SK-N-DZ (cell line): ENCODE measurements around the gene ANP32A.

Source experiments
- DNase-seq: peaks from one replicate; pipeline ENCODE4 v3.0.0-alpha.2; 2015; ENCODE audit warnings: low spot score

ANP32A gene

DNA sequence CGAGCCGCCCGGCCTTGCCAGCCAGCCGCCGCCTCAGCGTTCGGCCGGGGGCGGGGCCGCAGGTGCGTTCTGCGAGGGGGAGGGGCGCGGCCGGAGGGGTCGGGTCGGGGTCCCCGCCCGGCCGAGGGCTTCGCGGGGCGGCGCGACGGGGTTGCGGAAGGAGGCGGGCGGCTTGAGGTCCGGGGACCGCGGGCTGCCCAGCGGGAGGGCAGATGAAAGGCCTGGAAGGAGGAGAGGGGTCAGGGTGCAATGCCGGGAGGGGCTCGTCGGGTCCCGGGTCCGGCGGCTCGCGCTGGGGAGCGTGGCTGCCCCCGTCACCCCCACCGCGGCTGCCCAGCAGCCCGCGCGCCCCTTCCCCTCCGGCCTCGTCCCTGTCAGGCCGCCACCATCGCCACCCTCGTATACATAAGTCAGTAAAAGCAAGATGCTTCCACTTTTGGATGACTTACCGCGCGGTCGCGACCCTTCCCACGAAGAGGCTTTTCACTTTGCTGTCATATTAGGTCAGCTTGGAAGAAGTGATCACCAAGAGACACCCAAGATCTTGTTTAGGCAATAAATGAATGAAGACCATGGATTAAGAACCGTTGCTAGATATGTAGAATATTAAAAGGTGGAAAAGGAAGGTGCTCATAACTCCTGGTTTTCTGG lies 620 bp upstream of the ANP32A start:
- no peak for DNase-seq

DNA sequence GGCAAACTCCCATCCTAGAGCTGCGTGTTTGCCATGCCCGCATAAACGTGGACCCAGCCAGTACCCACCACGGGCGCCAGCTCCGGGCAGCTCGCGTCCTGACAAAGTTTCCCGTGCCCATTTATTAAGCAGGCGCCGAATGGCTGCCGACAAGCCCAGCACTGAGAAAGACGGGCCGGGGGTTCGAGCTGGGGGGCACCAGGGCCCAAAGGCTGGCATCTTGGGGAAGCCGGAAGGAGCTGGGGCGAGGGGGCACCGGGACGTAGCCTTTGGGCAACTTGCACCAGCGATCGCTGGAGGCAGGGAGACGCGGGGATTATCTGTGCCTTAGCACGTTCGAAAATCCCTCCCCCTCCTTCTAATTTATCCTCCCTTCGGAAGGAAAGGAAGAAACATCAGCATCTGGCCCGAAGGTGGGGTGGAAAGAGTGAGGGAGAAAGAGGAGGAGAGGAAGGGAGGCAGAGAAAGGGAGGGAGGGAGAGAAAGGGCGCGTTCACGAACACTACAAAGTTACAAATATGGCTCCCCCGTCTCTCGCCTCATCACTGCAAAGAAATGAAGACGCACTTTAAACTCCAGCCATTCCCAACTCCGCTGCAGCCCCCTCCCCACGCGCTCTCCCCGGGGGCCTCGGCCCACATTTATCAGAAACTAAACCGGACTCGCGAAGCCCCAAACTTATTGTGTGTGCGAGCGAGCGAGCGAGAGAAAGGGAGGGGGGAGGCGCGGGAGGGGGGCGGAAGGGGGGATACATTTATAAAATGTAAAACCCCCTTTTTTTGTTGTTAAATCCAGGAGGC lies 1.0 kb downstream of the ANP32A start:
- peak; percentile 40 for DNase-seq

DNA sequence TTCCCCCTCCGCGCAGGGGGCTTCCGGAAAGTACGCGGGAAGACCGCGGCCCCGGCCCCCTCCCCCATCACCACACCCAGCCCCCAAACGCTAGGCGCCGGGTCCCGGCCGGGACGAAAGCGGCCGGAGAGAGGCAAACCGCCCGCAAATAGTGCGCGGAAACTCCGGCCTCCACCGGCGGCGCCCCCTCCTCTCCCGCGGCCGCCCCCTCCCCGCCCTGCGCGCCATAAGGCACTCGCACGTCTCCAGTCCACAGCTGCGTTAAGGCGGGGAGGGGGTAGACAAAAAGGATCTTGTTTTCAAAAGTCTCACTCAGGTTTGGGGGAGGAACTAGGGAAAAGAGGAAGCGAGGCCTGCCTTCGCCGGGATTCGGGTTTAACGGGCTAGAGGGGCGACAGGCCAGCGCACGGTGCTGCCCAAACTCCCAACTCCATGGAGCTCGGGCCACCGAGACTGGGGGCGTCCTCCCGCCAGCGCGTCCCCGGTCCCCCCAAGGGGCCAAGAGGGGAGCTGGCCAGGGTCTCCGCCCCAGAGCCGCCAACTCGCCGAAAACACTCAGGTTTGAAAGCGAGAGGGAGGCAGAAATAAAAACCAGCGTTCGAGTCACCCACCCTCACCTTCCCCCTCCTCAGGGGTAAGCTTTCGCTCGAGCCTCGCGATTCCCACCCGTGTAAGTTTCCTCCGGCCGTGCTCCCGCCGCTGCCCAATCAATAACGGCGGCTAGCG lies 1.8 kb downstream of the ANP32A start:
- DNase-seq: peak; percentile 26

DNA sequence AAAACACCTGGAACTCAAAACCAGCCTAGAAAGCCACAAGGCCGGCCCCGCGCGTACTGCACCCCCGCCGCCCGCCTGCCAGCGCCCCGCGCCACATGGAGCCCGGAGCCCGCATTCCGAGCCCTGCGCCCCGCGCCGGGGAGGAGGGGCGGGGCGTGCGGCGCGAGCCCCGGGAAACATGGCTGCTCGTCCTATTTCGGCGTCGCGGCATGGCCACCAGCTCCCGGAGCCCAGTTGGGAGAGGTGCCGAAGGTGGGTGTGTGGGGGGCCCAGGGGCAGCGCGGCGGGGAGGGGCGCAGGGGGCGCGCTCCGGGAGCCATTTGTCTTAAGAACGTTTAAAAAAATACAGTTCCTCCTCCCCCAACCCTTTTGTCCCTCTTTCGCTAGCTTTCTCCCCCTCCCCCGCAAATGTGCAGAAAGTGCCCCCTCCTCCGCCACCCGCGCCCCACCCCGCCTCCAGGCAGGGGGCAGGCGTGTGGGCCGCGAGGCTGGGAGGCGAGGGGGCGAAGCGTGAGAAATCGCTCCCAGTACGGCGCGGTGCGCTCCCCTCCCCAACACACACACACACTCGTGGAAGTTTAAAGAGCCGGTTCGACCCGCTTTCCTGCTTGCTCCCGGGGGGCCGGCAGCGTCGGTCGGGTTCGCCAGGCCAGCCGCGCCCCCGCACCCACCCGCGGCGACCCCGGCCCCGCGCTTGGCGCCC lies 2.5 kb downstream of the ANP32A start:
- DNase-seq: peak; percentile 61

DNA sequence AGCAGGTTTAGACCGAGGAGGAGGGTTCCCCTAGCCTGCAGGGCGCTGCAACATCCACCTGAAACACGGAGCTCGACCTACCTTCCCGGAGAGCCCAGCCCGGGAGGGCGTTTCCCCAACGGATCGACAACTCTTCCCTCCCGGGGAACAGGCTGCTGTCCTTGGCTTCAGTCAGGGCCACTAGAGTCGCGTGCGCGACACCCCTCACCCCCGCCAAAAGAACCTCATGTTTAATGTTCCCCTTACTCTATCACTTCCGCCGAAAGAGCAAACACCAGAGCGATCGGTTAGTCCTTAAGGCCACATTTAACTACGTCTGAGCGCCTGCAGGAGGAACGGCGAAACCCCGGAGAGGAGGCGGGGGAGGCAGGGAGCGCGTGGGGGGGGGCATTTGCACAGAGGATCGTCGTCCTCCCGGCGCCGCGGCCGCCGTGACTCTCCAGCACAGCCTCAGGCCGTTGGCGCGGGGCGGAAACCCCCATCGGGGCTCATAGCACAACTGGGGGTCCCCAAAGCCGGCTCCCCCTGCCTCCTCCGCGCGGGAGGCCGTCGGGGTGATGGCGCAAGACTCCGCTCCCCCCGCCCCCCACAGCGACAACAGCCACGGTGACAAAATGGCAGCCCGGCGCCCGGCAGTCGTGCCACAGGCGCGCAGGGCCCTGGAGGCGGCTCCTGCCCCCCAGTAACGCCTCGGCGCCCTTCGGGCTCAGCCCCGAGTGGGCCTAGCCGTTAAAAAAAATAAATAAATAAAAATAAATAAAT lies 3.2 kb downstream of the ANP32A start:
- peak; percentile 34 for DNase-seq

DNA sequence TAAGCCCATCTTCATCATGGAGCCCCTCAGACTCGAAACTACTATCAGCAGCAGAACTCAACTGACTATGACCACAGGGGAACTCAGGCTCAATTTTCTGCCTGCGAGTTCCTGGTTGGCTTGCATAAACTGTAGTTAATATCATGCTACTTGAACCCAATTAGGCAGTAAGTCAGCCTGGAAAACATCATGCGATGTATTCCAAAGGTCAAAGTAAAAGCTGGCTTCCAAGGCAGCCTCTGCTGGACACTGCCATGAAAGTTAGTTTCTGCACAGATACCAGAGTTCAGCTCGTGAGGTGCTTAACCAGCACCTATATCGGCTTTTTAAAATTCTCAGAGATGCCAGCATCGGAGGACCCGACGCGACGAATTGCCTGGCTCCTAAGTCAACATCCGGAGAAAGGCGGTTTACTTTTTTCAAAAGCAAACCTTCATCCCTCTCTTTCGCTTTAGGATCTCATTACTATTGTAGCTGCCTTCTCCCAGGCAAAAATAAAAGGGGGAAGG lies 3.8 kb downstream of the ANP32A start:
- peak; percentile 22 for DNase-seq

DNA sequence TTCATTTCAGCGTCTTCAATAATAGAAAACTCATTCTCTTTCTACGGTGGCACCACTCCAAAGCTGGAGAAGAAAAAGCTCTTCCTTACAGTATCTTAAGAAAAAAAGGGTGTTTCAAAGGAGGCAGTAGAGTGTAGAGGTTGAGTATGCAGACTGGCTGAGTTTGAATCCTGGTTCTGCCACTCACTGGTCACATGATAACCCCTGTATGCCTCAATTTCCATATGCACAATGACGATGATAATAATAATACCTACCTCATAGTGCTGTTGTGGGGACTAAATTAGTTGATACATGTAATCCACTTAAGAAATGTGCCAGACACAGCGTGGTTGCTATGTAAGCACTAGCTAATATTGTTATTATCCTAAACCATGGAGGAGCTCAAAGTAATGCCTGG lies 4.5 kb downstream of the ANP32A start:
- no peak for DNase-seq

DNA sequence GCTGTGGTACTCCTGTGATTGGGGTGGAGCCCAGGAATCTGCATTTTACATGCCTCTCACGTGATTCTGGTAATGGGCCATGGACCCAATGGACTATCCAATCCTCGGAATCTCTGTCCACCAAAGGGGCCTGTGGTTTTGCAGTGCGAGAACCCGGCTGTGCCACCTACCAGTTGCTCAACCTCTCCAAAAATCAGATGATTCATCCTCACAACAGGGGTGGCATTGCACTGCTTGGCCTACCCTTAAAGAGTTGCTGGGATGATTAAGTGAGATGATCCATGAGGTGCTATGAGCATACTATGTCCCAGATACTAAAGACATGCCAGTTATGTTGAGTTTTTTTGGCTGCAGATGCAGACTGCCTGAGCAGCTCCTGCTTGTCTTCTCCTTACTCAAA lies 5.1 kb downstream of the ANP32A start:
- DNase-seq: no peak

DNA sequence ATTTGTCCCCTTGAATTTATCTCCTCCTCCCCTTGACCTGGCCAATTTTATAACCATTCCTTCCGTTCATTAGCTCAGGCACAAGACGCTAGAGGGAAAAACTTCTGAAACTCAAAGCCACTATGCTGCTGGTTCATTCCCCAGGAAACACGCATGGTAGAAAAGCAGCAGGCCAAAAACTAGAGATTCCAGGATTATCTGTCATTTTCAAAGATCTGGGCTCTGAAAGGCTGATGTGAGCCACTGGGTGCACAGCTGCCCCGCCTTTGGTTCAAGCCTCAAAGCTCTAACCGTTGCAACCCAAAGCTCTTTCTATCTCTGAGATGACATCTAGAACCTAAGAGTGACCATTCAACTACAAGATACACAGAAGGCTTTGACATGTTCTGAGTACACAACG lies 6.1 kb downstream of the ANP32A start:
- no peak for DNase-seq

DNA sequence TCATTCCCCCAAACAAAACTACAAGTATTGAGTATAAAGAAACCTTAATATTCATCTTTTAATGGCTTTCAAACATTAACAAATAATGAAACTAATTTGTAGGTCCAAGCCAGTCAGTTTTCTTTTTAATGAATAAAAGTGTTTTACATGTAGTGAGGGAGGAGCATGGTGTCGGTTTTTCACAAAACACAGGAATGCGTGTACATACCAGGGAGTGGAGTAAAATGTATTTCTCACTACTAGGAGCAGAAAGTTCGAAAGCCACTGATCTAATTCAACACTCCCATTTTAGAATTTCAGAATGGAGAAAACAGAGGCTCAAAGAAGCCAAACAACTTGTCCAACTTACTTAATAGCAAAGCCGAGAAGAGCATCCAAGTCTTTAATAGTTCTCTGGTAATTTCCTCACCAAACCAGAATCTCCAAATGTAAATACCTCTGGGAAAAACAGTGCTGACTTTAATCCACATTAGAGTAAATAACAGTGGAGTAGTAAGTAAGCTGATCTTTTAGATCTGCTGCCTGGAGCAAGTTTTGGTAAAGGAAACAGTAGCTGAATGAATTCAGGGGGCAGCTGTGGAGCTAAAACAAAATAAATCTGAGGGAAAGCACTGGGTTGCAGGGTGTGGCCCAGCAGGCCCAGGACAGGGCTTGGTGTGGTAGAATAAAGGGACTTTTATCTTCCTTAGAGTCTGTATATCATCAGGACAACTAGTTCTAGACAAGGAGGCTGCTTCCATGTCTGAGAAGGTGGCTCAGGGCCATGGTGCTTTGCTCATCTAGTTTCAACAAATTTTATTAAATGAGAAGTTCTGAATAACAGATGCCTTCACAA lies 7.9 kb downstream of the ANP32A start:
- DNase-seq: no peak

DNA sequence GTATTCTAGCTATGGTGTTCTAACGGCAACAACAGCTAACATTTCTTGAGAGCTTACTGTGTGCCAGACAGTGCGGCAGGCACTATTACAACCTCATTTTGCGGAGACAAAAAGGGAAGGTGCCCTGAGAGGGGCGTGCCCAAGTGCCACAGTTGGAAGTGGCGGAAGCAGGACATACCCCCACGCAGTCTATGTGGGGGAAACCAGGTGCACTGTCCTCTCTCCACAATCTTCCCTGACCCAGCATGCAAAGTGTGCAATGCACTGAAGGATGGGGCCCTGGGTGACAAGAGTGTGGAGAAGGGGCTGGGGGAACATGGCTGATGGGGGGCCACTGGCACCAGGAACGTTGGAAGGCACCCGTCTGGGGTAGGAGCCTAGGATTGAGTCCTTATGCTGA lies 8.6 kb downstream of the ANP32A start:
- DNase-seq: no peak

DNA sequence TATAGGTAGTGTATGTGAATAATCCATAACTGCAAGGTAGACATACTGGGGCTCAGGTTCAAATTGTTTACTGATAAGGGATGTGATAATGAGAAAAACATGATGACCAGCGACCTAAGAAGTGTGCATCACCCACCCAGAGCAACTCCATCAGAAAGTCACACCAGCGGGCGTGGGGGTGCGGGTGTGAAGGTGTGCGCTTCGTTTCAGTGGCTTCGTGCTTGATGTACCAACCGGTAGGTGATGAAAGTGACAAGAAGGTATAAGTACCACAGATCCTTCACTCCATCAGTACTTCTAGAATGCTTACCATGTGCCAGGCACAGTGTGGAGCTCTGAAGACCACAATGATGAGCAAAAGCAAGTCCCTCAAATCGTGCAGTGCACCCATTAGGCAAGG lies 11.2 kb downstream of the ANP32A start:
- DNase-seq: no peak

DNA sequence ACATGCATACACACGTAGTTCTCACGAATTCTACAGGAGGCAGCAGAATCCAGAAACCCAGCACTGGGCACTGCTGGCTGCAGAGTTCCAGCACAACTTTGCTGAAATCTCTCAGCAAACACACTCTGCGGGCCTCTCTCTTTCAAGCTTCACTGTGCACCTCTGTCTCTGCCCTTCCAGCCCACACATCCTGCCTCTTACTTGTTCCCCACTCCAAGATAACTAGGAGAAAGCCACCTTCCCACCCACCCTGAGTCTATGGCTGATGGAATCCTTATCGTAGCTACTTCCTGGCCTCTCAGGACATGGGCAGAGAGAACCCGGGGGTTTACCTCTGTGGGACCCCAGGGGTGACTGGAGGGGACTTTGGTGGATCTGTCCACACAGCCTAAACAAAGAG lies 11.9 kb downstream of the ANP32A start:
- DNase-seq: no peak

DNA sequence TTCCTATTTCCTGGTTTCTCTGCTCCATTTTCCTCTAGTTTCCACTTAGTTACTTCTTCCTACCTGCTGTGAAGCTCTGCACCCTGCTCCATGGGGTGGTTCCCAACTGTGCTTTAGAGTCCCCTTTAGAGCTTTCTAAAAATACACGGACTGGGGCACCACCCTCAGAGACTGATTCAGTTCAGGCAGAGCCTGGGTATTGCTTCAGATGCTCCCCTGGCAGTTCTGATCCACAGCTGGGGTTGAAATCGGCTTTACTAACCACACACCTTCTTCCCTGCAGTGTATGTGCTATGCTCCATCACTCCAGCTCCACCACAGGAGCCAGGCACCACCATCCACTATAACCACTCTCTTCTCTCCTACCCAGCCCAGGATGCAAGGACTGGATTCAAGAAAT lies 12.6 kb downstream of the ANP32A start:
- no peak for DNase-seq

DNA sequence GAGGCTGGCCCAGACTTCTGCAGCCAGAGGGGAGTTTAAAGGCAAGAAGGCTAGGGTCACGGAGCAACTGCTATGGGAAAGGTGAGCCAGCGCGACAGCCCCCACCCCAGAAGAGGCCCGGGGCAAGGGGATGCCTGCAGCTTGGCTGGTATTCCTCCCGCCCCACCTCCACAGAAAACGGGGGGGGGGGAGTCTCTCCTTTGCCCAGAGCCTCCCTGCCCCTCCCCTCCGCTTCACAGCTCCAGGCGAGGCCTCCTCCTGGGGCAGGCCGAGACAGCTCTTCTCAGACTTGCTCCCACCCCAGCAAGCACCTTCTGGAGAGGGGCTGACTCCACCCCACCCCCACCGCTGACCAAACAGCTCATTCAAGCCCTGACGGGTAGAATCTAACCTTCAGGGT lies 13.4 kb downstream of the ANP32A start:
- DNase-seq: no peak

DNA sequence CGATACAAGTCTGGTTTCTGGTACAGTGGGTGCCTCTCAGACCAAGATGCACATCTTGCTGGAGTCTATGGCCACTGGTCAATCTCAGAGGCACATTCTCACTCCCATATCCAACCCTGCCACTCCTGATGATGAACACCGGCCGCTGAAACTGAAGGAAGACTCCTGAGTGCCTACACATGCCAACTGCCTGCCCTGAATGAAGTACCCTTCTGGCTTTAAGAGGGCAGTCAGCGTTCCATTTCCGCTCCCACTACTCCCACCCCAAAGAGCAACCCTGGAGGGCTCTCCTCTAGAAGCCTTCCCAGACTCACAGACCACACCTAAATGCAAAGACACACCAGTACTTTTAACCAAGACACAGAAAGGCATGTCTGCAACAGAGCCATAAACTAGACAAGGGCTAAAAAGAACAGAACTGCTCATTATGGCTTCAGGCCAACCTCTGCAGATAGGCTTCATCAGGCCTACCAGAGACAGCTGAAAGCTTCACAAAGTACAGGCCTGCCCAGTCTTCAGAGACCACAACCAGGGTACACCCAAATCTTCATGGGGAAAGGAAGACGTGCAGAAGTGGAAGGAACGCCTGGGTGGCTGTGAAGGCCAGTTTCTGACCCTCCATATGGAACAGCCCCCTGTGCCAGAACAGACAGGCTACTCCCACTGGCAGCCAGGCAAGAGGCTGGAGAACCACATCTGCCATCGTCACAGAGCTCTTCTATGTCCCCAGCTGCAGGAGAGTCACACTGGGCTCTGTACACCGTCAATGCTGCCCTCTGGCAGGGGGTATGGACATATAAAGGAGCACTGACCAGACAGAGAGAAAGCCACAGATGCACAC lies 14.3 kb downstream of the ANP32A start:
- no peak for DNase-seq

DNA sequence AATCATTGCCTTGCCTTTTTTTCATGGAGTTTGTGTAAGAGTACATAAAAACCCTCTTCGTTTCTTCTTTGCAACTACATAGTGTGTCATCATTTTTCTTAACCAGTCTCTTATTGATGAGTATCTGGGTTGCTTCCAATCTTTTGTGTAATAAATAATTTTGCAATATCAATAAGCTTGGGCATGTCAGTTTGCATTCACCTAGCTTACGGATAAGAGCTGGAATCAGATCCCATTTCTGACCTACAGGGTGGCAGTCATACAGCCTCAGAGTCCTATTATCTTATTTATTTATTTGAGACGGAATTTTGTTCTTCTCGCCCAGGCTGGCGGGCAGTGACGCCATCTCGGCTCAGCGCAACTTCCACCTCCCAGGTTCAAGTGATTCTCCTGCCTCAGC lies 18.3 kb downstream of the ANP32A start:
- DNase-seq: no peak

DNA sequence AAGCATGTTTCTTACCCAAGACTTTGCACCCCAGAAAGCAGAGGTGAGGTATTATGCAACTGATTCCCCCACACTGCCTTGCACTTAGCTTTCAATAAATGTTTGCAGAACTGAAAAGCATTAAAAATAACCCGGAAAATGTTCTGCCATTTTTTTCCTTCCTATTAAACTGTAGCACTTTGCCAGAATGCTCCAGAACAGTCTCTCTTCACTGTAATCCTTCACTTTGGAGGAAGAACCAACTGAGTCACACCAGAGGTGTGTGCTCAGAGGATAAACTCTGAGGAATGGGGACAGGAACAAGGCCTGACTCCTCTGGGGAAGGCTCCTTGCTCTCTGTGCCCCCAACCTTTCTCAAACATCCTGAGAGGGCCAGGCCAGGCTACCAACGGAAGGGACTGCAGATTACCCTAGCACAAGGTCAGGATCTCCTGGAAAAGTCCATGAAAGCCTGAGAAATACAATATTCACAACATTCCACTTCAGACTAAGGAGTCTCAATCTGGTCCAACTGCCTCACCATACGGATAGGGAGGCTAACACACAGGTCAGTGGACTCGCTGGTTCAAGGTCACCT lies 19.0 kb downstream of the ANP32A start:
- no peak for DNase-seq

DNA sequence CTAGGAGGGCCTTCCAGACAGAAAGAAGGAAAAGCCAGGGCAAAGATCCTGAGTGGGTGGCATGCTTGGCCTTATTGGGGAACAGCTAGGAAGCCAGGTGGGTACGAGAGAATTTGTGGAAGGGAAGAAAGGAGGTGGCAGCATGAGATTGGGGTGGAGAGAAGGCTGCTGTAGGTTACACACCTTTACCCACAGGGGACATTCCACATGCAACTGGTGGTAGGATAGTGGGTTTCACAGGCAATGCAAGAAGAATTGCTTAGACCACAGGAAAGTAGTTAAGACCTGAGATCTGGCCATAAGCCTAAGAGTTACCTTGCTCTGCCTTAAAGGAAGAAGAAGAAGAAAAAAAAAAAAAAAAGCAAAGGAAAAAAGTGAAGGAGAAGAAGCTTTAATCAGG lies 19.8 kb downstream of the ANP32A start:
- DNase-seq: no peak
